ENCODE data around the gene STXBP6.

STXBP6 gene

DNA sequence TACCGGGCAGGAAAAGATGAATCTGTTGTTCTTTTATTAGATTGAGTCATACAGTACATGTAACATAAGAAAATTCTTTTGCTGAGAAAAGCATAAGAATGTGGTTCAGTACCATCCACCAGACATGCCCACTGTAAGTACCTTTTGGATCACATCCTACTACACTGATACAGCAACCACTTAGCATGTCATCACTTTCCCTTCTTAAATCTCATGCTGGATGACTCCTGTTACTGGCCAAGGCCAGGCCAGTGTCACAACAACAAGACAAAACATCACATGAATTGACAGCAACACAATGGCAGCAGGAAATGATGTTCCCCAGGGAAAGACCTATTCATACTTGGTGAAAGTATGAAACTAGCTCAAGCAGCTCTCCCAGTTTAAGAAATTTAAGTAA, 46.4 kb downstream of the STXBP6 start:
- in situ Hi-C loops (cut with HindIII; ENCODE audit: low sequenced_read_pairs) = no loop called here
- DNase-seq (ENCODE audit: low read depth, low spot score) = no peak

DNA sequence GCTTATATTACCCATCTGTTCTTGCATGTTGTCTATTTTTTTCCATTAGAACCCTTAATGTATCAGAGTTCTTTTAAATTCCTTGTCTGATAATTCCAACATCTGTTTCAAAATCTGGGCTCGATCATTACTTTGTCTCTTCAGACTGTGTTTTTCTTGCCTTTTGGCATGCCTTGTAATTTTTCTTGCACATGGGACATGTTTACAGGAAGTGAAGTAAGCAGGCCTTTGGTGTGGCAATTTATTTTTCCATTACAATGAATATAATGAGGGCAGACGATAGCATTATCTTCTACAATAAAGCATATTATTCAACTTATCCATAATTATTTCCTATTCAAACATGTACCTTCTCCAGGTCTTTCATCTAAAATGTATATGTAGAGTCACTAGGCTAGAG, 48.3 kb downstream of the STXBP6 start:
- DNase-seq (ENCODE audit: low read depth, low spot score) = no peak
- TF ChIP-seq, protein P1, sequence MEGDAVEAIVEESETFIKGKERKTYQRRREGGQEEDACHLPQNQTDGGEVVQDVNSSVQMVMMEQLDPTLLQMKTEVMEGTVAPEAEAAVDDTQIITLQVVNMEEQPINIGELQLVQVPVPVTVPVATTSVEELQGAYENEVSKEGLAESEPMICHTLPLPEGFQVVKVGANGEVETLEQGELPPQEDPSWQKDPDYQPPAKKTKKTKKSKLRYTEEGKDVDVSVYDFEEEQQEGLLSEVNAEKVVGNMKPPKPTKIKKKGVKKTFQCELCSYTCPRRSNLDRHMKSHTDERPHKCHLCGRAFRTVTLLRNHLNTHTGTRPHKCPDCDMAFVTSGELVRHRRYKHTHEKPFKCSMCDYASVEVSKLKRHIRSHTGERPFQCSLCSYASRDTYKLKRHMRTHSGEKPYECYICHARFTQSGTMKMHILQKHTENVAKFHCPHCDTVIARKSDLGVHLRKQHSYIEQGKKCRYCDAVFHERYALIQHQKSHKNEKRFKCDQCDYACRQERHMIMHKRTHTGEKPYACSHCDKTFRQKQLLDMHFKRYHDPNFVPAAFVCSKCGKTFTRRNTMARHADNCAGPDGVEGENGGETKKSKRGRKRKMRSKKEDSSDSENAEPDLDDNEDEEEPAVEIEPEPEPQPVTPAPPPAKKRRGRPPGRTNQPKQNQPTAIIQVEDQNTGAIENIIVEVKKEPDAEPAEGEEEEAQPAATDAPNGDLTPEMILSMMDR (IDR thresholded peaks at IDR 0.05; ENCODE audit: low read depth, low read length) = no peak
- H3K4me3 ChIP-seq (ENCODE audit: low read depth, low read length) = no peak overlapping the region
- in situ Hi-C loops (cut with HindIII; ENCODE audit: low sequenced_read_pairs) = no loop called here

More for the DNA sequence above, 46.4 kb downstream of the STXBP6 start:
- H3K4me3 ChIP-seq (ENCODE audit: low read depth, low read length) = no peak overlapping the region
- TF ChIP-seq, protein P1 (IDR thresholded peaks at IDR 0.05; ENCODE audit: low read depth, low read length) = no peak

DNA sequence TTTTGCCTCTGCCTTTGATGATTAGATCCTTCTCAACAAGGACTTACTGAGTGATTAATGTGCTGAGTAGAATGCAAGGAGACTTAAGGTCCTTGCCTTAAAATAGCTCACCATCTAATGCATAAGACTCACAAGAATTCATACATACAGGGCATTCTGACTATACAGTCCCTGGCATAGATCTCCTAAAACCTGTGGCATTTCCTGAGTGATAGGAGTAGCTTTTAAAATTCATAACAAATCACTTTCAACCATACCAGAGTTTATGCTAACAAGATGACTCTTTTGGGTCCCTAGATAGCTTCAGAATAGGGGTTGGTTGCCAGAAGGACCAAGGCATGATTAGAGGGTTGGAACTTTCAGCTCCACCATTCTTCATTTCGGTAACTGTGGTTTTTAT, 48.8 kb downstream of the STXBP6 start:
- no peak for DNase-seq (ENCODE audit: low read depth, low spot score)
- in situ Hi-C loops (cut with HindIII; ENCODE audit: low sequenced_read_pairs) = no loop called here
- H3K4me3 ChIP-seq (ENCODE audit: low read depth, low read length) = no peak overlapping the region
- TF ChIP-seq, protein P1 (IDR thresholded peaks at IDR 0.05; ENCODE audit: low read depth, low read length) = no peak

DNA sequence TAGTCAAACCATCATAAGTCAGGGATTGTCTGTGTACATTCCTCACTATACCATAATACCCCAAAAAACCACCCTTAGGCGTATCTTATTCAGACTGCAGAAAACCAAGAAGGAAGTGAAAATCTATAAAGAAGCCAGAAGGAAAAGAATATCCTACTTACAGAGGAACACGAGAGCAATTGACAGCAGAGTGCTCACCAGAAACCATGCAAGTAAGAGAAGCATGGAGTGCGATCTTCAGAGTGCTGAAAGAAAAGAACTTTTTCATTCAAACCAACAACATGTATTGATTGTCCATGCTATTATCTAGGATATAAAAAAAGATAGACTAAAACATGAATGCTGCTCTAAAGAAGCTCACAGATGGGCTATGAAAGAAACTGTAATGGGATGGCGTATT, 50.8 kb downstream of the STXBP6 start:
- H3K4me3 ChIP-seq (ENCODE audit: low read depth, low read length) = no peak overlapping the region
- in situ Hi-C loops (cut with HindIII; ENCODE audit: low sequenced_read_pairs) = no loop called here
- DNase-seq (ENCODE audit: low read depth, low spot score) = no peak
- TF ChIP-seq, protein P1 (IDR thresholded peaks at IDR 0.05; ENCODE audit: low read depth, low read length) = no peak

DNA sequence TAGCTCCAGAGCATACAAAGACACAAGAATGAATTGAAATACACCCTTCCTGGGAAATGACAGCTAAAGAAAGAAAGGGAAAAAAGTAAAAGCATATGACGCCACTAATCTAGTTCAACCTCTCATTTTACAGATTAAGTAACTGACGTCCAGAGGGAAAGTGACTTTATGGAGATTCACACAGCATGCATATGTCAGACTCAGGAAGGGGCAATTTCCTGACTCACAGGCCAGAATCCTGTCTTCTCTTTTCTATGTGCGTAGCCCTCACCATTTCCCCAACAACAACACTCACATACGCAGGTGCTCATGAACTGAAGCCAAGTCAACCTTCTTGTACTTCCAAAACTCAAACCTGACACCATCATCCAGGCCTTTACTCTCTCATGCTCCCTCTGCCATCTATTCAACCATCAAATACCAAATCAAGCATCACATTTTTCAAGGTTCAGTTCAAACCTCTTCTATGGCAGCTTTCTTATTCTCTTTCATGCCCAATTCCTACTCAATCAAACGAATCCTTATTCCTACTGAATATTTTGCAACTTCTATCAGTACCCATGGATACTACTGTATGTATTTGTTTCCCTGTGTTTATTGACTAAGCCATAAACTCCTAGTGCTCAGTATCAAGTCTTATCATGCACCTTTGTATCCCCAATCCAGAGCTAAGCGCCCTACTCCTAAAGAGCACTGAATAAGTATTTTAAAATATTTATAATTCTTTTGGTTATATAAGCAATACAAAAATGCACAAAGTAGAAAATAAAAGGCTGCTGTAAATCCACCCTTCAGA, 52.8 kb downstream of the STXBP6 start:
- in situ Hi-C loops (cut with HindIII; ENCODE audit: low sequenced_read_pairs) = no loop called here
- TF ChIP-seq, protein P1 (IDR thresholded peaks at IDR 0.05; ENCODE audit: low read depth, low read length) = no peak

DNA sequence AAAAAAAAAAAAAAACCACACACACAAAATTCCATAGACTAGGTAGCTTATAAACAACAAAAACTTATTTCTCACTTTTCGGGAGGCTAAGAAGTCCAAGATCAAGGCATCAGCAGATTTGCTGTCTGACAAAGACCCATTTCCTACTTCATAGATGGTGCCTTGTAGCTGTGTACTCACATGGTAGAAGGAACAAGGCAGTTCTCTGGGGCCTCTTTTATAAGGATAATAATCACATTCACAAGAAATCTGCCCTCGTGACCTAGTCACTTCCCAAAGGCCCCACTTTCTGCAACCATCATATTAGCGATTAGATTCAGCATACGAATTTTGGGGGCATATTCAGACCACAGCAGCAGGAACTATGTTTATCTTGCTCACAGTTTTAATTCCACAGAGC, 54.9 kb downstream of the STXBP6 start:
- no peak for DNase-seq (ENCODE audit: low read depth, low spot score)
- in situ Hi-C loops (cut with HindIII; ENCODE audit: low sequenced_read_pairs) = no loop called here
- H3K4me3 ChIP-seq (ENCODE audit: low read depth, low read length) = no peak overlapping the region
- TF ChIP-seq, protein P1 (IDR thresholded peaks at IDR 0.05; ENCODE audit: low read depth, low read length) = no peak

More for the DNA sequence above, 52.8 kb downstream of the STXBP6 start:
- no peak overlapping the region for H3K4me3 ChIP-seq (ENCODE audit: low read depth, low read length)
- DNase-seq (ENCODE audit: low read depth, low spot score) = no peak

All from astrocyte of the spinal cord (primary cell).